HepG2 (cell line): Measurements from ENCODE around the gene UBE2H. TPM values are rescaled to one million over a fixed set of nuclear protein-coding genes. Genes with fewer than 3 reads are reported as not detected.

Experiments
- ATAC-seq: fragments of 200-7000 bp; cut with Tn5 transposase; 3 replicates; pipeline ENCODE4 v1.9.1; 2020; ENCODE audit warnings: mild to moderate bottlenecking, moderate library complexity
- BruUV-seq: library from RNA; stranded (reverse); fragments of 400-500 nt; replicated peaks from 2 replicates; lab custom pipeline; 2021; lab: Mats Ljungman, UMichigan
- CTCF ChIA-PET: fragments of 300-600 bp; formaldehyde crosslinking; extraction: SDS; loops from one replicate; lab custom pipeline; 2021; ENCODE audit warnings: low total read pairs, inconsistent platforms, low intra/inter-chr PET ratio; lab: Yijun Ruan, JAX
- POLR2A ChIA-PET: fragments of 350-600 bp; sonication (Branson Sonifier 250); formaldehyde crosslinking; loops from one replicate; lab custom pipeline; 2020; ENCODE audit warnings: antibody characterized with exemption, inconsistent platforms; lab: Yijun Ruan, JAX
- DNase-seq: peaks from one replicate; pipeline ENCODE4 v3.0.0-alpha.2; 2015; ENCODE audit warnings: low spot score
- FAIRE-seq: peaks from 3 replicates; lab custom pipeline; 2011; peaks lifted over from hg19 to GRCh38; lab: Jason Lieb, UNC
- H2AFZ ChIP-seq: one replicate; pipeline ENCODE4 v1.6.1; 2011; ENCODE audit warnings: low read length, inconsistent platforms
- H3K27ac ChIP-seq: fragments of 300-600 bp; 3 replicates; pipeline ENCODE4 v1.8.0; 2011; ENCODE audit warnings: mixed run types, mild to moderate bottlenecking, mixed read lengths, low read length, inconsistent platforms; ENCODE audit not compliant: insufficient read depth; ENCODE audit errors: extremely low read length
- H3K27me3 ChIP-seq, 2 experiments: fragments of 200-600 bp in 1 of 2; 2 replicates in 1 of 2; 3 replicates in 1 of 2; pipeline versions ENCODE4 v1.6.0 to v1.8.0; 2011; ENCODE audit warnings: low read length in 2 of 2, mild to moderate bottlenecking in 2 of 2, moderate library complexity in 2 of 2, inconsistent platforms in 1 of 2; ENCODE audit not compliant: insufficient read depth in 2 of 2, control insufficient read depth in 1 of 2
- H3K36me3 ChIP-seq, 2 experiments: fragments of 200-600 bp in 1 of 2; replicated peaks in 1 of 2; 2 replicates in 1 of 2; 3 replicates in 1 of 2; pipeline versions ENCODE4 v1.5.1 to v1.8.0; 2011; ENCODE audit warnings: low read length in 2 of 2, inconsistent platforms in 1 of 2; ENCODE audit not compliant: insufficient read depth in 2 of 2, control insufficient read depth in 1 of 2
- H3K4me1 ChIP-seq: 2 replicates; pipeline ENCODE4 v1.5.1; 2012; ENCODE audit warnings: low read length, inconsistent platforms; ENCODE audit not compliant: insufficient read depth
- H3K4me2 ChIP-seq: 2 replicates; pipeline ENCODE4 v1.6.0; 2011; ENCODE audit warnings: low read depth, low read length, inconsistent platforms
- H3K4me3 ChIP-seq, 3 experiments: fragments of 200-600 bp in 1 of 3; sonication (generic), shearing (Covaris generic) in 1 of 3; replicated peaks in 1 of 3; 2 replicates each; pipeline ENCODE4 v1.5.1; 2011 to 2016; ENCODE audit warnings: low read length in 3 of 3, inconsistent platforms in 2 of 3, low read depth in 2 of 3, mild to moderate bottlenecking in 2 of 3, control low read depth in 1 of 3, mixed read lengths in 1 of 3; ENCODE audit not compliant: insufficient read depth in 1 of 3
- H3K79me2 ChIP-seq: one replicate; pipeline ENCODE4 v1.6.1; 2011; ENCODE audit warnings: low read length, inconsistent platforms; ENCODE audit not compliant: insufficient read depth
- H3K9ac ChIP-seq: 2 replicates; pipeline ENCODE4 v1.6.0; 2011; ENCODE audit warnings: mild to moderate bottlenecking, low read depth, low read length, inconsistent platforms; ENCODE audit not compliant: insufficient read depth
- H3K9me3 ChIP-seq: 2 replicates; pipeline ENCODE4 v1.5.1; 2012; ENCODE audit warnings: mild to moderate bottlenecking, low read length
- H4K20me1 ChIP-seq: 2 replicates; pipeline ENCODE4 v1.6.0; 2011; ENCODE audit warnings: inconsistent platforms, mild to moderate bottlenecking, low read length, moderate library complexity; ENCODE audit not compliant: insufficient read depth
- DDIT3 ChIP-seq: sonication (generic); formaldehyde crosslinking; IDR thresholded peaks from 2 replicates; pipeline ENCODE4 v1.4.0; 2020; ENCODE audit warnings: mild to moderate bottlenecking, missing genetic modification reagents
- HOXD1 ChIP-seq: sonication (generic); formaldehyde crosslinking; IDR thresholded peaks from 2 replicates; pipeline ENCODE4 v1.5.0; 2020; ENCODE audit warnings: missing genetic modification reagents
- IRF9 ChIP-seq: sonication (generic); formaldehyde crosslinking; IDR thresholded peaks from 2 replicates; pipeline ENCODE4 v1.8.0; 2022; ENCODE audit warnings: missing genetic modification reagents, mild to moderate bottlenecking, borderline replicate concordance
- KLF13 ChIP-seq: sonication (generic); formaldehyde crosslinking; IDR thresholded peaks from 2 replicates; pipeline ENCODE4 v1.4.0; 2020; ENCODE audit warnings: mild to moderate bottlenecking, missing genetic modification reagents
- MYNN ChIP-seq: sonication (generic); formaldehyde crosslinking; IDR thresholded peaks from 2 replicates; pipeline ENCODE4 v1.4.0; 2020; ENCODE audit warnings: mild to moderate bottlenecking, low read depth, missing genetic modification reagents
- RERE ChIP-seq: IDR thresholded peaks from 2 replicates; pipeline ENCODE4 v1.6.1; 2016; ENCODE audit warnings: low read depth, missing genetic modification reagents, missing compliant biosample characterization
- STAT6 ChIP-seq: sonication (generic); formaldehyde crosslinking; IDR thresholded peaks from 2 replicates; pipeline ENCODE4 v1.4.0; 2020; ENCODE audit warnings: missing genetic modification reagents, mild to moderate bottlenecking, borderline replicate concordance
- TRIM22 ChIP-seq: fragments of 450-650 bp; IDR thresholded peaks from 2 replicates; pipeline ENCODE4 v1.6.1; 2017
- ZNF33A ChIP-seq: sonication (generic); formaldehyde crosslinking; IDR thresholded peaks from 2 replicates; pipeline ENCODE4 v1.5.1; 2020; ENCODE audit warnings: missing genetic modification reagents, mild to moderate bottlenecking, moderate library complexity, borderline replicate concordance
- ZNF44 ChIP-seq: sonication (generic); formaldehyde crosslinking; IDR thresholded peaks from 2 replicates; pipeline ENCODE4 v1.5.1; 2020; ENCODE audit warnings: mild to moderate bottlenecking, missing genetic modification reagents
- ZNF75D ChIP-seq: sonication (generic); formaldehyde crosslinking; IDR thresholded peaks from 2 replicates; pipeline ENCODE4 v1.8.1; 2023; ENCODE audit warnings: missing genetic modification reagents, mild to moderate bottlenecking, borderline replicate concordance
- WGBS: methylation state at CpG from one replicate; pipeline ENCODE4 v1.1.6; 2017; ENCODE audit warnings: low lambda C conversion rate; 5-methylcytosine and 5-hydroxymethylcytosine counted together
- in situ Hi-C: cut with HindIII; loops from 2 replicates; pipeline ENCODE4 v1.10.0; 2017; ENCODE audit warnings: low pct_unique_long_range_greater_than_20kb; ENCODE audit not compliant: extremely low pct_ligation_motif_present
- intact Hi-C: fragments of 100-400 bp; cut with micrococcal nuclease; formaldehyde crosslinking; loops from one replicate; pipeline ENCODE4 v1.10.0; 2022; ENCODE audit not compliant: unreplicated experiment
- polyA plus RNA-seq, 8 experiments: library from polyadenylated mRNA; depleted of rRNA in 3 of 8; stranded (reverse) in 7 of 8; unstranded in 1 of 8; fragments of >200 nt; fragmentation: Illumina TruSeq in 4 of 8; extraction: Trizol in 4 of 8; gene quantifications; 2 replicates each; pipeline versions ENCODE4 v1.2.1 to v1.2.3, GENCODE V29; 2011 to 2016; ENCODE audit warnings: low read depth in 4 of 8, missing spikeins in 1 of 8, mixed read lengths in 1 of 8; ENCODE audit not compliant: insufficient read depth in 1 of 8
- total RNA-seq, 5 experiments: library from RNA; depleted of rRNA; stranded (reverse); fragments of >200 nt; fragmentation: Illumina TruSeq; extraction: Trizol; gene quantifications; 2 replicates each; pipeline ENCODE4 v1.2.3, GENCODE V29; 2016; ENCODE audit warnings: low read depth in 1 of 5

UBE2H gene
- total and polyA plus RNA-seq, 2 of the 13 experiments (the other 11 are each of a cell fraction or from before 2014, with no cell fraction given) = 15.5 to 40.1 TPM

GRCh38 chr7:129886167-129886817, 66.5 kb downstream of the UBE2H start:
- Histone ChIP-seq H3K9ac (no peak overlapping the region), H3K79me2 (no peaks in the 10 kb centered on the region), H3K36me3 (peaks cover 2 to 14% of the 10 kb centered on the region in 2 experiments; a peak in 2 of 5 replicates), H3K27me3 (no peaks in the 10 kb centered on the region), H3K4me3 (no peak overlapping the region), H3K9me3 (no peaks in the 10 kb centered on the region), H3K4me1 (peaks cover 19% of the 10 kb centered on the region), H3K4me2 (no peak overlapping the region), H2AFZ (no peak overlapping the region), H4K20me1 (peaks cover 5% of the 10 kb centered on the region; the same call in 1 of the 2 replicates), H3K27ac (no peak overlapping the region)
- WGBS = 95% methylated on average over 3 of the region's 3 CpGs
- ATAC-seq (no peak), DNase-seq (no peak), FAIRE-seq (no peak)
- ChIA-PET POLR2A (no interaction called here), CTCF (no interaction called here)
- in situ Hi-C loops (no loop called here), intact Hi-C loops (no loop called here)
- no TSS peak for BruUV-seq
- TF ChIP-seq TRIM22 (no peak), ZNF44 (CRISPR knock-in tag) (no peak), KLF13 (CRISPR knock-in tag) (no peak), RERE (CRISPR knock-in tag) (no peak), ZNF75D (CRISPR knock-in tag) (no peak), IRF9 (CRISPR knock-in tag) (no peak), DDIT3 (CRISPR knock-in tag) (no peak), HOXD1 (CRISPR knock-in tag) (no peak), ZNF33A (no peak), MYNN (CRISPR knock-in tag) (no peak), STAT6 (no peak)
